NCI-H345 treated with DMSO at 0.1 percent for 48 hours (cell line): Measurements from ENCODE around the gene AS3MT.
"Not testable (repeated sequence)": the region's sequence is repeated elsewhere in the genome, so short reads cannot be mapped to it uniquely, and the experiment has no call there.

ENCODE experiments used
- DNase-seq: peaks from one replicate; lab custom pipeline; 2025; ENCODE audit not compliant: unreplicated experiment; lab: John Stamatoyannopoulos, UW

AS3MT gene

DNA sequence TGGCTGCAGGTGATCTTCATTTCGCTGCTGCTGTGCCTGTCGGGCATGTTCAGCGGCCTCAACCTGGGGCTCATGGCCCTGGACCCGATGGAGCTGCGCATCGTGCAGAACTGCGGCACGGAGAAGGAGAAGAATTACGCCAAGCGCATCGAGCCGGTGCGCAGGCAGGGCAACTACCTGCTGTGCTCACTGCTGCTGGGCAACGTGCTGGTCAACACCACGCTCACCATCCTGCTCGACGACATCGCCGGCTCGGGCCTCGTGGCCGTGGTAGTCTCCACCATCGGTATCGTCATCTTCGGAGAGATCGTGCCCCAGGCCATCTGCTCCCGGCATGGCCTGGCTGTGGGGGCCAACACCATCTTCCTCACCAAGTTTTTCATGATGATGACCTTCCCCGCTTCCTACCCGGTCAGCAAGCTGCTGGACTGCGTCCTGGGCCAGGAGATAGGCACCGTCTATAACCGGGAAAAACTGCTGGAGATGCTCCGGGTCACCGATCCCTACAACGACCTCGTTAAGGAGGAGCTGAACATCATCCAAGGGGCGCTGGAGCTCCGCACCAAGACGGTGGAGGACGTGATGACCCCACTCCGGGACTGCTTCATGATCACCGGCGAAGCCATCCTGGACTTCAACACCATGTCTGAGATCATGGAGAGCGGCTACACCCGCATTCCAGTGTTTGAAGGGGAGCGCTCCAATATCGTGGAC lies 50.1 kb downstream of the AS3MT start:
- no peak for DNase-seq

DNA sequence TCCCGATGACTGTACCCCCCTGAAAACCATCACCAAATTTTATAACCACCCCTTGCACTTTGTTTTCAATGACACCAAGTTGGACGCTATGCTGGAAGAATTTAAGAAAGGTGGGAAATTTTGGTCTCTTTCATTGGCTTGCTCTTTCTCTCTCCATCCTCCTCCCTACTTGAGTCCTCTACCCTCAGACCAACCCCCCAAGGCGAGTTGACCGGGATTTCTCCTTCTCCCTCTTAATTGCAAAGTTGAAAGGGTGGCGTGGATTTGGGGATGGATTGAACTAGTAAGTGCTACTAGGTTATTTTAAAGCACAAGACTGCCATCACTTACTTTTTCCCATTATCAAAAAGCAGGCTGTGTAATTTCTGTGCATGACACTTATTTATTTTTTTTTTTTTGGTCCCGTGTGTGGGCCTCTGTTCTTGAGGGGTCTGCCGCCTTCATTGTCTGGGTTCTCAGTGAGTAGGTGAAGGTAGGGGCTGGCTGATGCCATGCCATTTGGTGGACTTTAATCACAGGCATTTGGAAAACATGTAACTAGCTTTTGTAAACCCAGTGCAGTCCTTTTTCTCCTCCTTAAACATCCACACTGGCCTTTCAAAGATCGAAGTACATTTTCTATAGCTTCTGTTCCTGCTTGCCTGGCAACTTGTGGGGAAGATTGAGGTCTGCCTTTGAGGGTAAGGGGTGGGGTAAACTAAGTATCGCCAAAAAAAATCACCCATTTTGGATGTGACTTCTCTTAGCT lies 50.9 kb downstream of the AS3MT start:
- no peak for DNase-seq

DNA sequence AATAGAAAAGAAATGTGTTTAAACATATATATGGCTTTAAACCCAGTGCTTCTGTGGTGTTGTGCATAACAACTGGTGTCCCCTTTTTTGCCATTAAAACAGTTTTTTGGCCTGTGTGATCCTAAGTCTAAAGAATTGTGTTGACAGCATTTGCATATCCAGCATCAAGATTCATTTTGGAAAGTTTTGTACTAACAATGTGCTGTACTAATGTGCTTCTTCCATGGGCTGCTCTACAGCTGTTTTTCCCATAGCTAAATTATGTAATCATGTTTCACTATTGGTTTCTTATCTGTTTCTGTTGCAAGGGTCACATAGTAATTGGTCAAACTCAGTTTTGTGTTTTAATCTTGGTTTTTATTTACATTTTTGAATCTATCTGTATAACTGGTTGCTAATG lies 54.3 kb downstream of the AS3MT start:
- DNase-seq = no peak

DNA sequence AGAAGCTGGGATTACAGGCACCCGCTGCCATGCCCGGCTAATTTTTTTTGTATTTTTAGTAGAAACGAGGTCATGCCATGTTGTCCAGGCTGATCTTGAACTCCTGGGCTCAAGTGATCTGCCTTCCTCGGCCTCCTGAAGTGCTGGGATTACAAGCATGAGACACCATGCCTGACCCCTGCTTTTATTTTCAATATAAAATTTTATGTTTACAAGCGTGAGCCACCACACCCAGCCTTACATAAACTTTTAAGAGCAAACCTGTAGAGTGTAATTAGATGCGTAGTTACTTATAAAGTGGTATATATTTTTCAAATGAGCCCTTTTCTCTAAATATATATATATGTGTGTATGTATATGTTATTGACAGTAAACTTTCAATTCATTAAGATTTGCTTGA lies 57.6 kb downstream of the AS3MT start:
- DNase-seq = no peak

DNA sequence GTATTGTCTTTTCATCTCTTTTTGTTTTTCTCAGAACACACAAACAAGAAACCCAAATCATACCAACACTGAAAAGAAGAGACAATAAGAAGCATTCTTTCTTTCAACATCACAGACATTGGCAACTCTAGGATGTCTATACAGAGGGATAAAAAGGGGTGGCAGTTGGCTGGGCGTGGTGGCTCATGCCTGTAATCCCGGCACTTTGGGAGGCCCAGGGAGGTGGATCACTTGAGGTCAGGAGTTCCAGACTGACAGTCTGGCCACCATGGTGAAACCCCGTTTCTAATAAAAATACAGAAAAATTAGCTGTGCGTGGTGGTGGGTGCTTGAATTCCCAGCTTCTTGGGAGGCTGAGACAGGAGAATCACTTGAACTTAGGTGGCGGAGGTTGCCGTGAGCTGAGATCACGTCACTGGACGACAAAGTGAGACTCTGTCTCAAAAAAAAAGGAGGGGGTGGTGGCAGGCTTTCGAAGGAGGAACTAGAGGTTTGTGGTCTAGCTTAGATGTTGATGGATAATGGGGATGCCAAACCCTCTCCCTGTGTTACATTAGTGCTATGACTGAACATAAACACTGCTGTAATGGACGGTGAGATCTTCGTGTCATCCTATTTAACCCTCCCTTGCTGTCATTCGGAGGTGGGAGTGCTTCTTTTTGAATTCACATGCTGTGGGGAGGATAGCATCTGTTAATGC lies 58.2 kb downstream of the AS3MT start:
- DNase-seq = no peak

- DNase-seq = not testable (repeated sequence)
Observed at GRCh38 chr10:102928442-102928841, 59.2 kb downstream of the AS3MT start.

GRCh38 chr10:102930720-102931119 lies 61.5 kb downstream of the AS3MT start:
- no peak for DNase-seq

DNA sequence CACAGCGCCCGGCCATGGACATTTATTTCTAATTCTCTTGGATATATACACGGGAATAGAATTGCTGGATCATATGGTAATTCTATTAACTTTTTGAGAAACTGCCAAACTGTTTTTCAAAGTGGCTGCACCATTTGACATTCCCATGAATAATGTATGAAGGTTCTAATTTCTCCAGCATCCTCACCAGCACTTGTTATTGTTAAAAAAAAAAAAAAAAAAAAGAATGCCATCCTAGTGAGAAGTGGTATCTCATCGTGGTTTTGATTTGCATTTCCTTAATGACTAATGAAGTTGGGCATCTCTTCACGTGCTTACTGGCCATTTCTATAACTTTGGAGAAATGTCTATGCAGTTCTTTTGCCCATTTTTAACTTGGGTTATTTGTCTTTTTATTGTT lies 62.4 kb downstream of the AS3MT start:
- no peak for DNase-seq

DNA sequence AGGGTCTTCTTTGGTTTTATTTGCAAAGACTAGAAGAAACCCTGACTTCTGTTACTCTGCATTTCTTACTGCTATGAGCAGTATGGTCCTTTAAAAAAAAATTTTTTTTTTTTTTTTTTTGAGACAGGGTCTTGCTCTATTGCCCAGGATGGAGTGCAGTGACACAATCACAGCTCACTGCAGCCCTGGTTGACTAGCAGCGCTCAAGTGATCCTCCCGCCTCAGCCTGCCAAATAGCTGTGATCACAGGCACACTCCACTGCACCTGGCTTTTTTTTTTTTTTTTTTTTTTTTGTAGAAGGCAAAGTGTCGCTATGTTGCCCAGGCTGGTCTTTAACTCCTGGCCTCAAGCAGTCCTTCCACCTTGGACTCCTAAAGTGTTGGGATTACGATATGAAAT lies 66.2 kb downstream of the AS3MT start:
- DNase-seq = no peak

- no peak for DNase-seq
Observed at GRCh38 chr10:102935939-102936605, 66.8 kb downstream of the AS3MT start.

DNA sequence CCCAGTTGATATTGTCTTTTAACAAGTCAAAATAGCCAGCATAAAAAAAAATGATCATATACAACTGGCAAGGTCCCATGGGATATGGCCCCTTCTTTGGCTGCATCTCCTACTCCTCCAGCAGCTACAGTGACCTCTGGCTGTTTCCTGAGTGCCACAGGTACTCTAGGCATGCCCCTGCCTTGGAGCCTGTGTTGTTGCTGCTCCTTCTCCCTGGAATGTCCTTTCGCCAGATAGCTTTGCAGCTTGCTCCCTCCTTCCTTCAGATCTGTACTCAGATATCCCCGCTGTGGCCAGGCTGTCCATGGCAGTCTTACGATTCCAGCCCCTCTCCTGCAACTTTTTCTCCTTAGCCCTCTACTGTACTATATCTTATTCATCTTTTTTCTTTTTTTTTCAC lies 72.1 kb downstream of the AS3MT start:
- no peak for DNase-seq

- no peak for DNase-seq
Observed at GRCh38 chr10:102945449-102945848, 76.2 kb downstream of the AS3MT start.

GRCh38 chr10:102945962-102946361 lies 76.7 kb downstream of the AS3MT start:
- DNase-seq = no peak

DNA sequence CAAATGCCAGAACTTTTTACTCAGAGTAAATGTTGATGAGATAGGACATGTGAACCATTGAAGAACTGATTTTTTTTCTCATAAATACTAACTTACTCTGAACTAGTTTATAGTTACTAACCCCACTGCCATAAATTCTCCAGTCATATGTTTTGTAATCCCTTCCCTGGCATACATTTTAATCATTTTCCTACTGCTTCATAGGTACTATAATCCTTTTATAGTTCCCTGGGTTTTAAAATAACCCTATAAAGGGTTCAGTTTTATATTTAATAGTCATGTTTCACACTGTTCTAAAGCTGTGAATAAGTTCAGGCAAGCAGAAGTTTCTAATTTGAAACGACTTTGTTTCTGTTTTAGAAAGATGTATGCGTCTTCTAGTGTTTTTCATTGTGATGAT lies 77.7 kb downstream of the AS3MT start:
- DNase-seq = no peak

DNA sequence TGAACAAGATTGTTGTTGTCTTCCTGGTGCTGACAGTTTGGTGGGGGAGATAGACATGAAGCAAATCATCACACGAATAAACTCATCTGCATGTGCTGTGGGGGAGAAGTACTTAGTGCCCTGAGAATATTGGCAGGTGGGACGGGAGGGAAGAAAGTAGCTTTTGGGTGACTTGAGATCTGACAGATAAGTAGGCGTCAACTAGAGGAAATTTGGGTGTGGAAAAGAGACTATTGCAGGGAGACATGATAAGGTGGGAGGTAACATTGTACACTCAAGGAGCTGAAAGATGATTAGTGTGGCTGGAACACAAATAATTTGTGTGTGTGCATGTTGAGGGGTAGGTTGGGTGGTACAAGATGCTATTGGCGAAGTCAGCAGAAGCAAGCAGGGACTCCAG lies 78.9 kb downstream of the AS3MT start:
- no peak for DNase-seq

DNA sequence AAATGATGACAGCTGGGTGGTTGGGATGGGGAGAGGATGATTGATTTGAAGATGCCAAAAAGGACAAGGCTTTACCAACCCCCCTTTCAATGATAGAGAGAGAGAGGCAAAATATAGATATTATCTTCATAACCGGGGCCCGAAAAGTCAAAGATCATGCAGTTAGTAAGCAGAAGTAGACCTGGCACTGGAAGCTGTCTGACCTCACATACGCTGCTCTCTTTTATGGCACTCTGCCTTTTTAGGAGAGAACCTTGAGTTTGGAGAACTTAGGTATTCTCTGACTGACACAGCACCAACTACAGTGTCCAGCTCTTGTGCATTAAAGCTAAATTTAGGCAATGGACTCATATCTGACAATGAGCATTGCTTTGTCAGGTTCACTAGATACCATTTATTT lies 79.5 kb downstream of the AS3MT start:
- no peak for DNase-seq

- DNase-seq = no peak
Observed at GRCh38 chr10:102949916-102950315, 80.6 kb downstream of the AS3MT start.

GRCh38 chr10:102951316-102951715 lies 82.0 kb downstream of the AS3MT start:
- no peak for DNase-seq
